HepG2 (cell line): Measurements from ENCODE around the gene UAP1L1. TPM values are rescaled to one million over a fixed set of nuclear protein-coding genes. Genes with fewer than 3 reads are reported as not detected.

ENCODE experiments used
- ATAC-seq: fragments of 200-7000 bp; cut with Tn5 transposase; 3 replicates; pipeline ENCODE4 v1.9.1; 2020; ENCODE audit warnings: mild to moderate bottlenecking, moderate library complexity
- BruUV-seq: library from RNA; stranded (reverse); fragments of 400-500 nt; replicated peaks from 2 replicates; lab custom pipeline; 2021; lab: Mats Ljungman, UMichigan
- CTCF ChIA-PET: fragments of 300-600 bp; formaldehyde crosslinking; extraction: SDS; loops from one replicate; lab custom pipeline; 2021; ENCODE audit warnings: low total read pairs, inconsistent platforms, low intra/inter-chr PET ratio; lab: Yijun Ruan, JAX
- POLR2A ChIA-PET: fragments of 350-600 bp; sonication (Branson Sonifier 250); formaldehyde crosslinking; loops from one replicate; lab custom pipeline; 2020; ENCODE audit warnings: antibody characterized with exemption, inconsistent platforms; lab: Yijun Ruan, JAX
- DNase-seq: peaks from one replicate; pipeline ENCODE4 v3.0.0-alpha.2; 2015; ENCODE audit warnings: low spot score
- FAIRE-seq: peaks from 3 replicates; lab custom pipeline; 2011; peaks lifted over from hg19 to GRCh38; lab: Jason Lieb, UNC
- H2AFZ ChIP-seq: one replicate; pipeline ENCODE4 v1.6.1; 2011; ENCODE audit warnings: low read length, inconsistent platforms
- H3K27ac ChIP-seq: fragments of 300-600 bp; 3 replicates; pipeline ENCODE4 v1.8.0; 2011; ENCODE audit warnings: mixed run types, mild to moderate bottlenecking, mixed read lengths, low read length, inconsistent platforms; ENCODE audit not compliant: insufficient read depth; ENCODE audit errors: extremely low read length
- H3K27me3 ChIP-seq, 2 experiments: fragments of 200-600 bp in 1 of 2; 2 replicates in 1 of 2; 3 replicates in 1 of 2; pipeline versions ENCODE4 v1.6.0 to v1.8.0; 2011; ENCODE audit warnings: low read length in 2 of 2, mild to moderate bottlenecking in 2 of 2, moderate library complexity in 2 of 2, inconsistent platforms in 1 of 2; ENCODE audit not compliant: insufficient read depth in 2 of 2, control insufficient read depth in 1 of 2
- H3K36me3 ChIP-seq, 2 experiments: fragments of 200-600 bp in 1 of 2; replicated peaks in 1 of 2; 2 replicates in 1 of 2; 3 replicates in 1 of 2; pipeline versions ENCODE4 v1.5.1 to v1.8.0; 2011; ENCODE audit warnings: low read length in 2 of 2, inconsistent platforms in 1 of 2; ENCODE audit not compliant: insufficient read depth in 2 of 2, control insufficient read depth in 1 of 2
- H3K4me1 ChIP-seq: 2 replicates; pipeline ENCODE4 v1.5.1; 2012; ENCODE audit warnings: low read length, inconsistent platforms; ENCODE audit not compliant: insufficient read depth
- H3K4me2 ChIP-seq: 2 replicates; pipeline ENCODE4 v1.6.0; 2011; ENCODE audit warnings: low read depth, low read length, inconsistent platforms
- H3K4me3 ChIP-seq, 3 experiments: fragments of 200-600 bp in 1 of 3; sonication (generic), shearing (Covaris generic) in 1 of 3; replicated peaks in 1 of 3; 2 replicates each; pipeline ENCODE4 v1.5.1; 2011 to 2016; ENCODE audit warnings: low read length in 3 of 3, inconsistent platforms in 2 of 3, low read depth in 2 of 3, mild to moderate bottlenecking in 2 of 3, control low read depth in 1 of 3, mixed read lengths in 1 of 3; ENCODE audit not compliant: insufficient read depth in 1 of 3
- H3K79me2 ChIP-seq: one replicate; pipeline ENCODE4 v1.6.1; 2011; ENCODE audit warnings: low read length, inconsistent platforms; ENCODE audit not compliant: insufficient read depth
- H3K9ac ChIP-seq: 2 replicates; pipeline ENCODE4 v1.6.0; 2011; ENCODE audit warnings: mild to moderate bottlenecking, low read depth, low read length, inconsistent platforms; ENCODE audit not compliant: insufficient read depth
- H3K9me3 ChIP-seq: 2 replicates; pipeline ENCODE4 v1.5.1; 2012; ENCODE audit warnings: mild to moderate bottlenecking, low read length
- H4K20me1 ChIP-seq: 2 replicates; pipeline ENCODE4 v1.6.0; 2011; ENCODE audit warnings: inconsistent platforms, mild to moderate bottlenecking, low read length, moderate library complexity; ENCODE audit not compliant: insufficient read depth
- AKNA ChIP-seq: sonication (generic); formaldehyde crosslinking; IDR thresholded peaks from 2 replicates; pipeline ENCODE4 v1.4.0; 2020; ENCODE audit warnings: missing genetic modification reagents, borderline replicate concordance
- CEBPB ChIP-seq: IDR thresholded peaks from 2 replicates; pipeline ENCODE4 v1.6.1; 2011; ENCODE audit warnings: low read depth, low read length, improper control_type of control experiment, borderline replicate concordance
- FOSL2 ChIP-seq: sonication (generic); formaldehyde crosslinking; IDR thresholded peaks from 2 replicates; pipeline ENCODE4 v1.4.0; 2020; ENCODE audit warnings: missing genetic modification reagents
- HOXA3 ChIP-seq: sonication (generic); formaldehyde crosslinking; IDR thresholded peaks from 2 replicates; pipeline ENCODE4 v1.5.0; 2020; ENCODE audit warnings: missing genetic modification reagents
- KDM1A ChIP-seq: IDR thresholded peaks from 2 replicates; pipeline ENCODE4 v1.6.1; 2016; ENCODE audit warnings: missing compliant biosample characterization
- MYPOP ChIP-seq: sonication (generic); formaldehyde crosslinking; IDR thresholded peaks from 2 replicates; pipeline ENCODE4 v1.8.1; 2023; ENCODE audit warnings: mild to moderate bottlenecking, moderate library complexity, missing genetic modification reagents
- ZNF605 ChIP-seq: sonication (generic); formaldehyde crosslinking; IDR thresholded peaks from 2 replicates; pipeline ENCODE4 v1.8.0; 2022; ENCODE audit warnings: mild to moderate bottlenecking, missing genetic modification reagents
- ZNF746 ChIP-seq: sonication (generic); formaldehyde crosslinking; IDR thresholded peaks from 2 replicates; pipeline ENCODE4 v1.8.0; 2022; ENCODE audit warnings: mild to moderate bottlenecking, missing genetic modification reagents
- WGBS: methylation state at CpG from one replicate; pipeline ENCODE4 v1.1.6; 2017; ENCODE audit warnings: low lambda C conversion rate; 5-methylcytosine and 5-hydroxymethylcytosine counted together
- in situ Hi-C: cut with HindIII; loops from 2 replicates; pipeline ENCODE4 v1.10.0; 2017; ENCODE audit warnings: low pct_unique_long_range_greater_than_20kb; ENCODE audit not compliant: extremely low pct_ligation_motif_present
- intact Hi-C: fragments of 100-400 bp; cut with micrococcal nuclease; formaldehyde crosslinking; loops from one replicate; pipeline ENCODE4 v1.10.0; 2022; ENCODE audit not compliant: unreplicated experiment
- polyA plus RNA-seq, 8 experiments: library from polyadenylated mRNA; depleted of rRNA in 3 of 8; stranded (reverse) in 7 of 8; unstranded in 1 of 8; fragments of >200 nt; fragmentation: Illumina TruSeq in 4 of 8; extraction: Trizol in 4 of 8; gene quantifications; 2 replicates each; pipeline versions ENCODE4 v1.2.1 to v1.2.3, GENCODE V29; 2011 to 2016; ENCODE audit warnings: low read depth in 4 of 8, missing spikeins in 1 of 8, mixed read lengths in 1 of 8; ENCODE audit not compliant: insufficient read depth in 1 of 8
- total RNA-seq, 5 experiments: library from RNA; depleted of rRNA; stranded (reverse); fragments of >200 nt; fragmentation: Illumina TruSeq; extraction: Trizol; gene quantifications; 2 replicates each; pipeline ENCODE4 v1.2.3, GENCODE V29; 2016; ENCODE audit warnings: low read depth in 1 of 5
- TF ChIP-seq, protein P1 (sequence below): IDR thresholded peaks from 2 replicates; pipeline ENCODE4 v1.6.1; 2016; ENCODE audit warnings: low read depth
- TF ChIP-seq, protein P2 (sequence below): sonication (generic); formaldehyde crosslinking; IDR thresholded peaks from 2 replicates; pipeline ENCODE4 v1.4.0; 2020; ENCODE audit warnings: missing genetic modification reagents, borderline replicate concordance

The UAP1L1 gene
- total and polyA plus RNA-seq, 2 of the 13 experiments (the other 11 are each of a cell fraction or from before 2014, with no cell fraction given) = 5.4 to 6.4 TPM

DNA sequence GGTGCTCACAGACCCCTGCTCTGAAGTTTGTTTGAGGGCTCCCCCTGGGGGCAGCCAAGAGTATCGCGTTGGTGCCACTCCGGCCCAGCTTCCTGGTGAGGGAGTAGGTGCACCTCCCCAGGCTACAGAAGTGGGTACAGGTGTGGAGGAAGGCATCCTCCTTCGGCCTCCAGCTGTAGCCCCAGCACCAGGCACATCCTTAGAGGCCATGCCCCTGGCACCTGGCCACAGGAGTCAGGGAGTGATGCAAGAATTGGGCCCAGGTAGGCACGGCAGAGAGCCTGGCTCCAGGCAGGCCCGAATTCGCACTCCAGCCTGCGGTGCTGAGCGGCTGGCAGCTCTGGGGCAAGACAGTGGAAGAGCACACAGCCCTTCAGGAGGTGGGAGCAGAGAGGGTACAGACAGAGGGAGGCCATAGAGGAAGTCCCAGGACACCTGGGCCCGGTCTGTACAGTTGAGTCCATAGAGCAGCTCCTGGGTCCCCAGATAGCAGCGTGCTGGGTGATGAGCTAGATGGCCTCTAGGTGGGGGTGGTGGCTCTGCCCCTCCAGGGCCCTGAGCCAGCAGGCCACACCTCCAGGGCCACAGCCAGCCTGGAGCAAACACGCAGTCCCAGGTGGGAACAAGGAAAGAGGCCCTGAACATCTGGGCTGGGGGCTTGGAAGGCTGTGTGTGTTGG is 9.3 kb upstream of the UAP1L1 start:
- in situ Hi-C loops = no loop called here
- H3K27me3 ChIP-seq = no peaks in the 10 kb centered on the region; a peak in 1 of 5 replicates
- BruUV-seq = no TSS peak
- H3K36me3 ChIP-seq = peaks cover 3 to 16% of the 10 kb centered on the region in 2 experiments; a peak in 2 of 5 replicates
- peak overlapping the region; percentile 41 for H3K27ac ChIP-seq
- 0% methylated on average over 2 of the region's 12 CpGs for WGBS
- ChIA-PET POLR2A (interaction anchor here (0.6 to 6.0 kb wide), 12 partner anchors 9 to 268 kb away, joined by 3 to 105 read pairs (median 4); partner anchors contain the start of genes ENTPD2, MAN1B1, NPDC1 and TOR4A), CTCF (interaction anchor here (0.8 to 2.2 kb wide), 6 partner anchors 18 to 48 kb away, joined by 3 to 25 read pairs (median 4); partner anchors contain the start of genes ABCA2, MAN1B1 and NPDC1)
- H3K9ac ChIP-seq = peak overlapping the region; percentile 67; the same call in 1 of the 2 replicates
- peak overlapping the region; percentile 58 to 88 (median 74); a peak in 5 of 6 replicates for H3K4me3 ChIP-seq
- peaks cover 35% of the 10 kb centered on the region for H3K4me1 ChIP-seq
- DNase-seq (peak; percentile 82), ATAC-seq (peak; percentile 82), FAIRE-seq (peak; percentile 92)
- peaks cover 13% of the 10 kb centered on the region for H3K79me2 ChIP-seq
- no peaks in the 10 kb centered on the region for H3K9me3 ChIP-seq
- intact Hi-C loops = loop anchor here (1.0 kb wide), 1 partner anchor 22 kb away; the partner anchor contains the start of gene NPDC1
- H4K20me1 ChIP-seq = peaks cover 7% of the 10 kb centered on the region; the same call in 1 of the 2 replicates
- H3K4me2 ChIP-seq = peak overlapping the region; percentile 96
- no peak overlapping the region for H2AFZ ChIP-seq
- TF ChIP-seq, protein P1, sequence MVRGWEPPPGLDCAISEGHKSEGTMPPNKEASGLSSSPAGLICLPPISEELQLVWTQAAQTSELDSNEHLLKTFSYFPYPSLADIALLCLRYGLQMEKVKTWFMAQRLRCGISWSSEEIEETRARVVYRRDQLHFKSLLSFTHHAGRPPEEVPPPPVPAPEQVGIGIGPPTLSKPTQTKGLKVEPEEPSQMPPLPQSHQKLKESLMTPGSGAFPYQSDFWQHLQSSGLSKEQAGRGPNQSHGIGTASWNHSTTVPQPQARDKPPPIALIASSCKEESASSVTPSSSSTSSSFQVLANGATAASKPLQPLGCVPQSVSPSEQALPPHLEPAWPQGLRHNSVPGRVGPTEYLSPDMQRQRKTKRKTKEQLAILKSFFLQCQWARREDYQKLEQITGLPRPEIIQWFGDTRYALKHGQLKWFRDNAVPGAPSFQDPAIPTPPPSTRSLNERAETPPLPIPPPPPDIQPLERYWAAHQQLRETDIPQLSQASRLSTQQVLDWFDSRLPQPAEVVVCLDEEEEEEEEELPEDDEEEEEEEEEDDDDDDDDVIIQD = no peak
- TF ChIP-seq MYPOP (CRISPR knock-in tag) = 0 out of 2 replicates have a peak, but pooled peaks have one; percentile 7
- TF ChIP-seq, protein P2, sequence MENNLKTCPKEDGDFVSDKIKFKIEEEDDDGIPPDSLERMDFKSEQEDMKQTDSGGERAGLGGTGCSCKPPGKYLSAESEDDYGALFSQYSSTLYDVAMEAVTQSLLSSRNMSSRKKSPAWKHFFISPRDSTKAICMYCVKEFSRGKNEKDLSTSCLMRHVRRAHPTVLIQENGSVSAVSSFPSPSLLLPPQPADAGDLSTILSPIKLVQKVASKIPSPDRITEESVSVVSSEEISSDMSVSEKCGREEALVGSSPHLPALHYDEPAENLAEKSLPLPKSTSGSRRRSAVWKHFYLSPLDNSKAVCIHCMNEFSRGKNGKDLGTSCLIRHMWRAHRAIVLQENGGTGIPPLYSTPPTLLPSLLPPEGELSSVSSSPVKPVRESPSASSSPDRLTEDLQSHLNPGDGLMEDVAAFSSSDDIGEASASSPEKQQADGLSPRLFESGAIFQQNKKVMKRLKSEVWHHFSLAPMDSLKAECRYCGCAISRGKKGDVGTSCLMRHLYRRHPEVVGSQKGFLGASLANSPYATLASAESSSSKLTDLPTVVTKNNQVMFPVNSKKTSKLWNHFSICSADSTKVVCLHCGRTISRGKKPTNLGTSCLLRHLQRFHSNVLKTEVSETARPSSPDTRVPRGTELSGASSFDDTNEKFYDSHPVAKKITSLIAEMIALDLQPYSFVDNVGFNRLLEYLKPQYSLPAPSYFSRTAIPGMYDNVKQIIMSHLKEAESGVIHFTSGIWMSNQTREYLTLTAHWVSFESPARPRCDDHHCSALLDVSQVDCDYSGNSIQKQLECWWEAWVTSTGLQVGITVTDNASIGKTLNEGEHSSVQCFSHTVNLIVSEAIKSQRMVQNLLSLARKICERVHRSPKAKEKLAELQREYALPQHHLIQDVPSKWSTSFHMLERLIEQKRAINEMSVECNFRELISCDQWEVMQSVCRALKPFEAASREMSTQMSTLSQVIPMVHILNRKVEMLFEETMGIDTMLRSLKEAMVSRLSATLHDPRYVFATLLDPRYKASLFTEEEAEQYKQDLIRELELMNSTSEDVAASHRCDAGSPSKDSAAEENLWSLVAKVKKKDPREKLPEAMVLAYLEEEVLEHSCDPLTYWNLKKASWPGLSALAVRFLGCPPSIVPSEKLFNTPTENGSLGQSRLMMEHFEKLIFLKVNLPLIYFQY = peak; percentile 75; the same call in 1 of the 2 replicates
- TF ChIP-seq ZNF605 (CRISPR knock-in tag) = peak; percentile 37; the same call in 1 of the 2 replicates
- peak; percentile 30; the same call in 1 of the 2 replicates for TF ChIP-seq CEBPB
- TF ChIP-seq AKNA (CRISPR knock-in tag) = no peak
- TF ChIP-seq FOSL2 = no peak
- peak; percentile 41; the same call in 1 of the 2 replicates for TF ChIP-seq ZNF746 (CRISPR knock-in tag)
- no peak for TF ChIP-seq KDM1A (CRISPR knock-in tag)
- peak; percentile 37; the same call in 1 of the 2 replicates for TF ChIP-seq HOXA3
